ENCODE measurements around the gene SPAG16. TPM values are rescaled to one million over a fixed set of nuclear protein-coding genes. Genes with fewer than 3 reads are reported as not detected.

SPAG16 gene
- total RNA-seq, 1 experiment from 2014 or later, result 17.3 TPM

DNA sequence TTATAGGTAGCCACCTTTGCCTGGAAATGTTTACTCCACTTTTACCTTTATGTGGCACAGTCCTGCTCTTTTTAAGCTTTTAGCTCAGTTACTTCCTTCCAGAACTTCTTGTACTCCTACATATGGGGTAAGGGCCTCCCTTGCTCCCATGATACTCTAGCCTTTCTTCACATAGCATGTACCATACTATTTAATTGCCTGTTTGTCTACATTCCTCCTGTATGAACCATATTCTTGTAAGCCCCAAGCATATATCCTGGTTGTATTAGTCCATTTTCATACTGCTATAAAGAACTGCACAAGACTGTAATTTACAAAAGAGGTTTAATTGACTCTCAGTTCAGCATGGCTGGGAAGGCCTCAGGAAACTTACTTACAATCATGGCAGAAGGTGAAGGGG lies 1035.9 kb downstream of the SPAG16 start:
- Histone ChIP-seq H2BK15ac (ENCODE audit: low read depth, low read length) (no peak overlapping the region), H3K79me2 (ENCODE audit: insufficient read depth, low read length) (no peaks in the 10 kb centered on the region), H4K20me1 (ENCODE audit: control insufficient read depth, insufficient read depth, insufficient read length) (no peaks in the 10 kb centered on the region), H3K4me2 (ENCODE audit: insufficient read depth, insufficient read length, low read length) (no peak overlapping the region), H4K8ac (replicated peaks; ENCODE audit: insufficient read length, low read depth, low read length) (no peak overlapping the region), H3K9ac (ENCODE audit: extremely low read depth, insufficient read length, low read length) (no peak overlapping the region), H3K23ac (ENCODE audit: insufficient read length, low read depth, low read length) (no peak overlapping the region), H2AFZ (ENCODE audit: low read length) (no peak overlapping the region), H2BK120ac (ENCODE audit: low read depth, low read length, poor library complexity, severe bottlenecking) (no peak overlapping the region), H3K9me3 (ENCODE audit: control insufficient read depth, low read depth, low read length) (no peaks in the 10 kb centered on the region), H3K27ac (ENCODE audit: insufficient read length, low read depth, low read length) (no peak overlapping the region), H2AK5ac (ENCODE audit: insufficient read length, low read length) (no peak overlapping the region), H4K91ac (ENCODE audit: insufficient read length, low read depth, low read length) (no peak overlapping the region), H3K79me1 (ENCODE audit: insufficient read depth, low read depth, low read length, poor library complexity, severe bottlenecking) (no peaks in the 10 kb centered on the region), H3K56ac (ENCODE audit: insufficient read length, low read depth, low read length) (no peak overlapping the region), H2BK20ac (ENCODE audit: low read depth, low read length, poor library complexity, severe bottlenecking) (no peak overlapping the region), H3T11ph (ENCODE audit: low read length) (no peak overlapping the region), H3K27me3 (ENCODE audit: insufficient read depth, low read length) (no peaks in the 10 kb centered on the region), H4K5ac (ENCODE audit: insufficient read length, low read depth, low read length) (no peak overlapping the region), H3K18ac (ENCODE audit: insufficient read length, low read depth, low read length) (no peak overlapping the region), H2BK12ac (ENCODE audit: insufficient read length, low read depth, low read length) (no peak overlapping the region), H2BK5ac (ENCODE audit: insufficient read length, low read length) (no peak overlapping the region), H3K4ac (ENCODE audit: low read depth, low read length) (no peak overlapping the region), H3K14ac (ENCODE audit: insufficient read depth, low read length) (no peak overlapping the region), H3K23me2 (ENCODE audit: insufficient read length, low read depth, low read length, poor library complexity, severe bottlenecking) (no peaks in the 10 kb centered on the region), H3K4me1 (ENCODE audit: insufficient read depth, low read length) (no peaks in the 10 kb centered on the region)
- TF ChIP-seq, protein P1, sequence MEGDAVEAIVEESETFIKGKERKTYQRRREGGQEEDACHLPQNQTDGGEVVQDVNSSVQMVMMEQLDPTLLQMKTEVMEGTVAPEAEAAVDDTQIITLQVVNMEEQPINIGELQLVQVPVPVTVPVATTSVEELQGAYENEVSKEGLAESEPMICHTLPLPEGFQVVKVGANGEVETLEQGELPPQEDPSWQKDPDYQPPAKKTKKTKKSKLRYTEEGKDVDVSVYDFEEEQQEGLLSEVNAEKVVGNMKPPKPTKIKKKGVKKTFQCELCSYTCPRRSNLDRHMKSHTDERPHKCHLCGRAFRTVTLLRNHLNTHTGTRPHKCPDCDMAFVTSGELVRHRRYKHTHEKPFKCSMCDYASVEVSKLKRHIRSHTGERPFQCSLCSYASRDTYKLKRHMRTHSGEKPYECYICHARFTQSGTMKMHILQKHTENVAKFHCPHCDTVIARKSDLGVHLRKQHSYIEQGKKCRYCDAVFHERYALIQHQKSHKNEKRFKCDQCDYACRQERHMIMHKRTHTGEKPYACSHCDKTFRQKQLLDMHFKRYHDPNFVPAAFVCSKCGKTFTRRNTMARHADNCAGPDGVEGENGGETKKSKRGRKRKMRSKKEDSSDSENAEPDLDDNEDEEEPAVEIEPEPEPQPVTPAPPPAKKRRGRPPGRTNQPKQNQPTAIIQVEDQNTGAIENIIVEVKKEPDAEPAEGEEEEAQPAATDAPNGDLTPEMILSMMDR (conservative IDR thresholded peaks at IDR 0.05), result no peak
- no peaks in the 10 kb centered on the region for H3K36me3 Mint-ChIP-seq (ENCODE audit: insufficient read depth in 1 of 3, low read depth in 3 of 3)
- H3K9me3 Mint-ChIP-seq, result no peaks in the 10 kb centered on the region
- H3K27me3 Mint-ChIP-seq (ENCODE audit: low read depth), result no peaks in the 10 kb centered on the region
- no peak overlapping the region for H3K27ac Mint-ChIP-seq
- H3K4me3 Mint-ChIP-seq, result no peak overlapping the region
- DNase-seq, result no peak
- H3K4me1 Mint-ChIP-seq, result no peaks in the 10 kb centered on the region

Measured in H9 (cell line).